Nephron (organoid): ENCODE measurements around the gene ZNF511.

Experiments used
- H3K27ac Mint-ChIP-seq, 3 experiments: 2 replicates each; pipeline ENCODE4 v1.8.0; 2020; ENCODE audit warnings: mixed read lengths in 3 of 3, mild to moderate bottlenecking in 2 of 3, moderate library complexity in 1 of 3
- H3K27me3 Mint-ChIP-seq: 2 replicates; pipeline ENCODE4 v1.8.0; 2021; ENCODE audit warnings: low read depth, mild to moderate bottlenecking, moderate library complexity, mixed read lengths
- H3K36me3 Mint-ChIP-seq: 2 replicates; pipeline ENCODE4 v1.8.0; 2020; ENCODE audit warnings: low read depth, mixed read lengths
- H3K4me1 Mint-ChIP-seq: 2 replicates; pipeline ENCODE4 v1.8.0; 2020; ENCODE audit warnings: mixed read lengths
- H3K4me3 Mint-ChIP-seq, 3 experiments: 2 replicates each; pipeline ENCODE4 v1.8.0; 2020; ENCODE audit warnings: mild to moderate bottlenecking in 3 of 3, mixed read lengths in 3 of 3, moderate library complexity in 2 of 3
- H3K9me3 Mint-ChIP-seq: 2 replicates; pipeline ENCODE4 v1.8.0; 2020; ENCODE audit warnings: mixed read lengths
- CTCF ChIP-seq, 3 experiments: fragments of 200-600 bp; sonication (generic); IDR thresholded peaks; one replicate each; pipeline ENCODE4 v1.5.0; 2021; ENCODE audit warnings: antibody characterized with exemption in 3 of 3; ENCODE audit not compliant: unreplicated experiment in 3 of 3

Gene ZNF511

GRCh38 chr10:133306941-133307379 lies 1.8 kb upstream of the ZNF511 start:
- peak overlapping the region in 2 of 3 experiments; percentile 86 to 98 for H3K27ac Mint-ChIP-seq
- peak overlapping the region; percentile 96 to 100 (median 97) for H3K4me3 Mint-ChIP-seq
- peaks cover 30% of the 10 kb centered on the region for H3K36me3 Mint-ChIP-seq
- H3K9me3 Mint-ChIP-seq, result no peaks in the 10 kb centered on the region
- H3K27me3 Mint-ChIP-seq, result no peaks in the 10 kb centered on the region
- peaks cover 23% of the 10 kb centered on the region for H3K4me1 Mint-ChIP-seq
- no peak for TF ChIP-seq CTCF (IDR thresholded peaks at IDR 0.05; ENCODE audit: unreplicated experiment in 3 of 3)

- peak; percentile 60 to 68 (median 67) for TF ChIP-seq CTCF (IDR thresholded peaks at IDR 0.05; ENCODE audit: unreplicated experiment in 3 of 3)
- H3K27me3 Mint-ChIP-seq, result no peaks in the 10 kb centered on the region
- peaks cover 23% of the 10 kb centered on the region for H3K4me1 Mint-ChIP-seq
- H3K4me3 Mint-ChIP-seq, result peak overlapping the region; percentile 96 to 100 (median 97)
- no peaks in the 10 kb centered on the region for H3K9me3 Mint-ChIP-seq
- H3K27ac Mint-ChIP-seq, result peak overlapping the region; percentile 98 to 99 (median 98)
- peaks cover 28% of the 10 kb centered on the region for H3K36me3 Mint-ChIP-seq
Observed at GRCh38 chr10:133307776-133308420, 816 bp upstream of the ZNF511 start.

GRCh38 chr10:133309100-133309719 lies 496 bp downstream of the ZNF511 start:
- H3K36me3 Mint-ChIP-seq, result peaks cover 24% of the 10 kb centered on the region
- no peak for TF ChIP-seq CTCF (IDR thresholded peaks at IDR 0.05; ENCODE audit: unreplicated experiment in 3 of 3)
- H3K27ac Mint-ChIP-seq, result peak overlapping the region in 1 of 3 experiments; percentile 68
- no peaks in the 10 kb centered on the region for H3K9me3 Mint-ChIP-seq
- peaks cover 26% of the 10 kb centered on the region for H3K4me1 Mint-ChIP-seq
- no peaks in the 10 kb centered on the region for H3K27me3 Mint-ChIP-seq
- H3K4me3 Mint-ChIP-seq, result peak overlapping the region; percentile 79 to 86 (median 80)

- Mint-ChIP-seq H3K4me3 (peak overlapping the region; percentile 79 to 86 (median 80)), H3K36me3 (peaks cover 24% of the 10 kb centered on the region), H3K27me3 (no peaks in the 10 kb centered on the region), H3K27ac (peak overlapping the region in 1 of 3 experiments; percentile 68), H3K4me1 (peaks cover 31% of the 10 kb centered on the region), H3K9me3 (no peaks in the 10 kb centered on the region)
- no peak for TF ChIP-seq CTCF (IDR thresholded peaks at IDR 0.05; ENCODE audit: unreplicated experiment in 3 of 3)
Observed at GRCh38 chr10:133309720-133310398, 1.1 kb downstream of the ZNF511 start.

GRCh38 chr10:133310399-133310755 lies 1.7 kb downstream of the ZNF511 start:
- Mint-ChIP-seq H3K4me3 (peak overlapping the region; percentile 79 to 86 (median 80)), H3K27me3 (no peaks in the 10 kb centered on the region), H3K27ac (no peak overlapping the region), H3K9me3 (no peaks in the 10 kb centered on the region), H3K4me1 (peaks cover 31% of the 10 kb centered on the region), H3K36me3 (peaks cover 20% of the 10 kb centered on the region)
- no peak for TF ChIP-seq CTCF (IDR thresholded peaks at IDR 0.05; ENCODE audit: unreplicated experiment in 3 of 3)
